H1 (cell line): ENCODE data around the gene PSPC1. TPM values are rescaled to one million over a fixed set of nuclear protein-coding genes. Genes with fewer than 3 reads are reported as not detected.
A peak's percentile ranks its signal among the peaks of the same experiment; 100 is the strongest.

Experiments used
- CTCF ChIA-PET: fragments of 300-600 bp; sonication (Branson Sonifier 250); formaldehyde crosslinking; loops from one replicate; lab custom pipeline; 2021; ENCODE audit not compliant: partially characterized antibody; lab: Charles Lee
- POLR2A ChIA-PET: fragments of 300-600 bp; sonication (Branson Sonifier 250); formaldehyde crosslinking; loops from one replicate; lab custom pipeline; 2021; ENCODE audit warnings: inconsistent platforms; ENCODE audit not compliant: partially characterized antibody; lab: Charles Lee
- DNase-seq, 2 experiments: peaks; one replicate each; pipeline versions ENCODE4 v3.0.0 to v3.0.0-alpha.2; 2010 to 2022; ENCODE audit warnings: low spot score in 2 of 2, low read depth in 1 of 2, mixed read lengths in 1 of 2
- FAIRE-seq: peaks from 2 replicates; lab custom pipeline; 2011; peaks lifted over from hg19 to GRCh38; lab: Jason Lieb, UNC
- H2AFZ ChIP-seq: 2 replicates; pipeline ENCODE4 v1.8.1; 2012; ENCODE audit warnings: low read length, inconsistent platforms
- H2AK5ac ChIP-seq: 2 replicates; pipeline ENCODE4 v1.6.1; 2013; ENCODE audit warnings: low read depth, low read length
- H2BK120ac ChIP-seq: replicated peaks from 2 replicates; pipeline ENCODE3; 2013; ENCODE audit warnings: low read depth, low read length, inconsistent platforms
- H2BK12ac ChIP-seq: 2 replicates; pipeline ENCODE4 v1.6.1; 2013; ENCODE audit warnings: low read depth, low read length
- H2BK15ac ChIP-seq: 2 replicates; pipeline ENCODE4 v1.6.1; 2013; ENCODE audit warnings: low read length
- H2BK20ac ChIP-seq: 2 replicates; pipeline ENCODE4 v1.6.1; 2013; ENCODE audit warnings: low read length
- H2BK5ac ChIP-seq: 2 replicates; pipeline ENCODE4 v1.6.1; 2013; ENCODE audit warnings: low read depth, low read length
- H3K14ac ChIP-seq: 2 replicates; pipeline ENCODE4 v1.6.1; 2013; ENCODE audit warnings: inconsistent platforms; ENCODE audit not compliant: insufficient read length
- H3K18ac ChIP-seq: 2 replicates; pipeline ENCODE4 v1.6.1; 2013; ENCODE audit warnings: low read length; ENCODE audit errors: extremely low read depth
- H3K23ac ChIP-seq: 2 replicates; pipeline ENCODE4 v1.6.1; 2013; ENCODE audit warnings: inconsistent platforms; ENCODE audit not compliant: insufficient read length
- H3K23me2 ChIP-seq: 2 replicates; pipeline ENCODE4 v1.6.1; 2013; ENCODE audit warnings: low read depth, low read length
- H3K27ac ChIP-seq: 2 replicates; pipeline ENCODE4 v1.6.1; 2011; ENCODE audit warnings: low read depth, low read length, inconsistent platforms
- H3K27me3 ChIP-seq, 4 experiments: replicated peaks in 1 of 4; 1 replicate in 1 of 4; 2 replicates in 3 of 4; pipeline versions ENCODE4 v1.6.1 to v1.8.1; 2011 to 2013; ENCODE audit warnings: low read length in 3 of 4, mild to moderate bottlenecking in 3 of 4, inconsistent platforms in 2 of 4, mixed read lengths in 2 of 4, moderate library complexity in 1 of 4; ENCODE audit not compliant: control insufficient read depth in 3 of 4, insufficient read depth in 3 of 4; ENCODE audit errors: extremely low read depth in 1 of 4
- H3K36me3 ChIP-seq, 4 experiments: 2 replicates each; pipeline versions ENCODE4 v1.6.1 to v1.8.1; 2011 to 2013; ENCODE audit warnings: mild to moderate bottlenecking in 4 of 4, low read length in 3 of 4, moderate library complexity in 2 of 4, control low read depth in 1 of 4, inconsistent platforms in 1 of 4; ENCODE audit not compliant: insufficient read depth in 4 of 4, control insufficient read depth in 2 of 4
- H3K4ac ChIP-seq: replicated peaks from 2 replicates; pipeline ENCODE3; 2013; ENCODE audit warnings: low read length, low read depth, mixed read lengths, inconsistent platforms; ENCODE audit not compliant: insufficient read length
- H3K4me1 ChIP-seq, 4 experiments: replicated peaks in 1 of 4; 1 replicate in 1 of 4; 2 replicates in 3 of 4; pipeline versions ENCODE4 v1.6.1 to v1.8.1; 2011 to 2013; ENCODE audit warnings: low read length in 3 of 4, inconsistent platforms in 2 of 4, mixed read lengths in 1 of 4; ENCODE audit not compliant: insufficient read depth in 4 of 4, control insufficient read depth in 3 of 4
- H3K4me2 ChIP-seq, 2 experiments: 2 replicates each; pipeline versions ENCODE4 v1.6.1 to v1.8.1; 2011 to 2013; ENCODE audit warnings: low read depth in 2 of 2, low read length in 2 of 2, control low read depth in 1 of 2, inconsistent platforms in 1 of 2, mild to moderate bottlenecking in 1 of 2; ENCODE audit not compliant: insufficient read depth in 1 of 2
- H3K4me3 ChIP-seq, 4 experiments: fragments of 200-600, 300-600 bp in 1 of 4; sonication (generic), shearing (Covaris generic), sonication (Bioruptor Twin) in 1 of 4; 2 replicates each; pipeline versions ENCODE4 v1.5.1 to v1.8.1; 2011 to 2016; ENCODE audit warnings: low read length in 4 of 4, low read depth in 3 of 4, control low read depth in 2 of 4, inconsistent platforms in 2 of 4, mild to moderate bottlenecking in 2 of 4, mixed read lengths in 1 of 4, moderate library complexity in 1 of 4; ENCODE audit not compliant: insufficient read depth in 2 of 4; ENCODE audit errors: extremely low read depth in 1 of 4
- H3K56ac ChIP-seq: replicated peaks from 2 replicates; pipeline ENCODE3; 2013; ENCODE audit warnings: low read depth, mild to moderate bottlenecking, mixed read lengths, low read length, inconsistent platforms; ENCODE audit not compliant: insufficient read length
- H3K79me1 ChIP-seq: 2 replicates; pipeline ENCODE4 v1.6.1; 2013; ENCODE audit warnings: low read depth, low read length, control low read depth
- H3K79me2 ChIP-seq, 2 experiments: 2 replicates each; pipeline versions ENCODE4 v1.6.1 to v1.8.1; 2012 to 2013; ENCODE audit warnings: low read length in 2 of 2, mild to moderate bottlenecking in 2 of 2, inconsistent platforms in 1 of 2; ENCODE audit not compliant: insufficient read depth in 2 of 2, control insufficient read depth in 1 of 2
- H3K9ac ChIP-seq, 4 experiments: replicated peaks in 1 of 4; 1 replicate in 1 of 4; 2 replicates in 3 of 4; pipeline versions ENCODE4 v1.6.1 to v1.8.1; 2011 to 2013; ENCODE audit warnings: low read depth in 3 of 4, low read length in 3 of 4, control low read depth in 2 of 4, mild to moderate bottlenecking in 2 of 4, moderate library complexity in 2 of 4, inconsistent platforms in 1 of 4; ENCODE audit errors: extremely low read depth in 1 of 4
- H3K9me3 ChIP-seq, 2 experiments: 2 replicates each; pipeline versions ENCODE4 v1.6.1 to v1.8.1; 2012 to 2013; ENCODE audit warnings: mild to moderate bottlenecking in 2 of 2, moderate library complexity in 2 of 2, control low read depth in 1 of 2, inconsistent platforms in 1 of 2, low read depth in 1 of 2, low read length in 1 of 2, mixed read lengths in 1 of 2; ENCODE audit not compliant: insufficient read depth in 2 of 2
- H4K20me1 ChIP-seq, 2 experiments: replicated peaks in 1 of 2; 2 replicates each; pipeline versions ENCODE3 to v1.8.1; 2011 to 2013; ENCODE audit warnings: inconsistent platforms in 2 of 2, low read length in 2 of 2, mild to moderate bottlenecking in 1 of 2; ENCODE audit not compliant: insufficient read depth in 2 of 2, control insufficient read depth in 1 of 2
- H4K5ac ChIP-seq: 2 replicates; pipeline ENCODE4 v1.6.1; 2013; ENCODE audit warnings: low read length, low read depth, mixed read lengths, inconsistent platforms; ENCODE audit not compliant: insufficient read length
- H4K8ac ChIP-seq: 2 replicates; pipeline ENCODE4 v1.8.0; 2013; ENCODE audit warnings: mild to moderate bottlenecking, moderate library complexity, low read length, inconsistent platforms; ENCODE audit not compliant: insufficient read depth; ENCODE audit errors: extremely low read depth
- H4K91ac ChIP-seq: replicated peaks from 2 replicates; pipeline ENCODE3; 2013; ENCODE audit warnings: low read length, mixed read lengths, inconsistent platforms; ENCODE audit not compliant: insufficient read length
- CBX8 ChIP-seq: fragments of 300-800, 300-1000 bp; sonication (generic); IDR thresholded peaks from 2 replicates; pipeline ENCODE4 v1.7.1; 2016; ENCODE audit warnings: low read depth, low read length, borderline replicate concordance
- CREB1 ChIP-seq: IDR thresholded peaks from 2 replicates; pipeline ENCODE4 v1.6.1; 2012; ENCODE audit warnings: inconsistent platforms
- E2F6 ChIP-seq: IDR thresholded peaks from 2 replicates; pipeline ENCODE4 v1.6.1; 2012; ENCODE audit warnings: inconsistent platforms
- NANOG ChIP-seq: IDR thresholded peaks from 2 replicates; pipeline ENCODE4 v1.6.1; 2011; ENCODE audit warnings: low read length, low read depth, mild to moderate bottlenecking, inconsistent platforms; ENCODE audit not compliant: insufficient read depth, poor library complexity, severe bottlenecking
- RAD21 ChIP-seq, 2 experiments: IDR thresholded peaks in 1 of 2; conservative IDR thresholded peaks in 1 of 2; 2 replicates each; pipeline ENCODE4 v1.6.1; 2011; ENCODE audit warnings: low read depth in 2 of 2, low read length in 2 of 2, improper control_type of control experiment in 1 of 2, inconsistent platforms in 1 of 2, mild to moderate bottlenecking in 1 of 2, moderate library complexity in 1 of 2
- YY1 ChIP-seq: IDR thresholded peaks from 2 replicates; pipeline ENCODE4 v1.6.1; 2011; ENCODE audit warnings: low read depth, mild to moderate bottlenecking, low read length
- WGBS, 2 experiments: shearing (Covaris generic) in 1 of 2; methylation state at CpG; one replicate each; pipeline versions ENCODE4 v1.1.6 to v1.1.7; 2013 to 2015; ENCODE audit warnings: low lambda C conversion rate in 2 of 2, mixed read lengths in 2 of 2, inconsistent platforms in 1 of 2, low coverage in 1 of 2, missing lambda C conversion rate in 1 of 2; ENCODE audit not compliant: insufficient replicate concordance in 2 of 2, insufficient coverage in 1 of 2, insufficient read length in 1 of 2; ENCODE audit errors: extremely low coverage in 1 of 2, missing lambda C conversion rate in 1 of 2; 5-methylcytosine and 5-hydroxymethylcytosine counted together
- polyA plus RNA-seq, 7 experiments: library from polyadenylated mRNA; depleted of rRNA in 3 of 7; stranded (reverse) in 5 of 7; unstranded in 2 of 7; fragments of >200 nt in 5 of 7; fragments of 200-250 nt in 2 of 7; gene quantifications; 1 replicate in 5 of 7; 2 replicates in 1 of 7; 4 replicates in 1 of 7; pipeline versions ENCODE4 v1.2.1 to v1.2.3, GENCODE V29; 2011 to 2013; ENCODE audit warnings: missing spikeins in 2 of 7, mixed read lengths in 2 of 7
- total RNA-seq: library from RNA; stranded (reverse); fragmentation: NEBNext Ultra II Directional; extraction: Animal tissue kit (Norgen Biotek cat#: 25700); gene quantifications from 2 replicates; pipeline ENCODE4 v1.2.1, GENCODE V29; 2021
- TF ChIP-seq, protein P1 (sequence below): IDR thresholded peaks from 2 replicates; pipeline ENCODE4 v1.6.1; 2012; ENCODE audit warnings: inconsistent platforms
- TF ChIP-seq, protein P2 (sequence below), 3 experiments: IDR thresholded peaks; 1 replicate in 2 of 3; 2 replicates in 1 of 3; pipeline versions ENCODE4 v1.5.1 to v1.6.1; 2011; ENCODE audit warnings: low read length in 3 of 3, mild to moderate bottlenecking in 3 of 3, inconsistent platforms in 2 of 3, low read depth in 1 of 3, moderate library complexity in 1 of 3; ENCODE audit not compliant: insufficient read depth in 1 of 3; ENCODE audit errors: control extremely low read depth in 1 of 3

PSPC1 gene
- total and polyA plus RNA-seq, 2 of the 8 experiments (the other 6 are each of a cell fraction or from before 2014, with no cell fraction given), result 53.4 to 97.4 TPM

DNA sequence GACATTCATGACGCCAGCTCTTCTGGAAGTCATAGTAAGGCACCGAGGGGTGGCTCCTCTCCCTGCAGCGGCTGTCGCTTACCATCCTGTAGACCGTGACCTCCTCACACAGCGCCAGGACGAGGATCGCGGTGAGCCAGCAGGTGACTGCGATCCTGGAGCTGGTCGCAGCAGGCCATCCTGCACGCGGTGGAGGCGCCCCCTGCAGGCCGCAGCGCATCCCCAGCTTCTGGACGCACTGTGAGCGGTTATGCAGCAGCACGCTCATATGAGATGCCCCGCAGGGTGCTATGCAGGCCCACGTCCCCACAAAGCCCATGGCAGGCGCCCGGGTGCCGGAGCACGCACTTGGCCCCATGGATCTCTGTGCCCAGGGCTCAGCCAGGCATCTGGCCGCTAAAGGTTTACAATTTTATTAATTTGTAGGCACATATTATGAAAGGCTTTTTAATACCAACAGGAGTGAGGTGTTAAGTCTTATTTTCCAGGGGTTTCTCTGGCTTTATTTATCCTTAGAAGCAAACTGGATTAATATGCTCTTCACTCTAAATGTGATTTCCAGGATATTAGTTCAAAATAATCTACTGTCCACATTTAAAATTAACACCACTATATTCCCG lies 35.6 kb upstream of the PSPC1 start:
- Histone ChIP-seq H4K20me1 (peaks cover 1 to 2% of the 10 kb centered on the region in 2 experiments), H2BK15ac (no peak overlapping the region), H3K9me3 (peaks cover 3 to 6% of the 10 kb centered on the region in 2 experiments; a peak in 2 of 4 replicates), H2BK5ac (no peak overlapping the region), H4K8ac (no peak overlapping the region), H3K56ac (no peak overlapping the region), H3K4me3 (no peak overlapping the region), H3K9ac (no peak overlapping the region), H4K5ac (no peak overlapping the region), H3K4ac (no peak overlapping the region), H3K23ac (no peak overlapping the region), H3K4me2 (0 out of 4 replicates have a peak overlapping the region, but pooled peaks of 1 of the 2 experiments have one; percentile 5), H3K23me2 (no peaks in the 10 kb centered on the region), H2AK5ac (no peak overlapping the region), H3K27me3 (no peaks in the 10 kb centered on the region), H3K36me3 (peaks cover 0 to 7% (median 1%) of the 10 kb centered on the region in 4 experiments; a peak in 1 of 8 replicates), H2BK20ac (no peak overlapping the region), H3K79me2 (no peaks in the 10 kb centered on the region), H3K27ac (no peak overlapping the region), H3K18ac (no peak overlapping the region), H4K91ac (no peak overlapping the region), H3K79me1 (no peaks in the 10 kb centered on the region), H3K14ac (no peak overlapping the region), H2BK12ac (no peak overlapping the region), H2AFZ (peak overlapping the region; percentile 55; the same call in 1 of the 2 replicates), H3K4me1 (peaks cover 0 to 3% (median under 1%) of the 10 kb centered on the region in 4 experiments; a peak in 1 of 7 replicates), H2BK120ac (no peak overlapping the region)
- WGBS, 2 experiments, result 29 to 100% methylated on average over 1 to 27 of the region's 27 CpGs
- no peak for FAIRE-seq
- peak; percentile 77 to 97 for DNase-seq
- CTCF ChIA-PET, result interaction anchor here (0.6 to 2.9 kb wide), 17 partner anchors 11 to 157 kb away, joined by 3 to 17 read pairs (median 4); no protein-coding TSS in a partner anchor
- POLR2A ChIA-PET, result interaction anchor here (0.6 to 2.9 kb wide), 4 partner anchors 22 to 46 kb away, joined by 3 to 7 read pairs (median 4); partner anchors contain the start of gene PSPC1
- TF ChIP-seq, protein P1, sequence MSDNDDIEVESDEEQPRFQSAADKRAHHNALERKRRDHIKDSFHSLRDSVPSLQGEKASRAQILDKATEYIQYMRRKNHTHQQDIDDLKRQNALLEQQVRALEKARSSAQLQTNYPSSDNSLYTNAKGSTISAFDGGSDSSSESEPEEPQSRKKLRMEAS, result peak; percentile 84
- TF ChIP-seq CBX8, result no peak
- TF ChIP-seq E2F6, result peak; percentile 16; the same call in 1 of the 2 replicates
- TF ChIP-seq NANOG, result peak; percentile 24
- TF ChIP-seq YY1, result peak; percentile 32; the same call in 1 of the 2 replicates
- TF ChIP-seq, protein P2, sequence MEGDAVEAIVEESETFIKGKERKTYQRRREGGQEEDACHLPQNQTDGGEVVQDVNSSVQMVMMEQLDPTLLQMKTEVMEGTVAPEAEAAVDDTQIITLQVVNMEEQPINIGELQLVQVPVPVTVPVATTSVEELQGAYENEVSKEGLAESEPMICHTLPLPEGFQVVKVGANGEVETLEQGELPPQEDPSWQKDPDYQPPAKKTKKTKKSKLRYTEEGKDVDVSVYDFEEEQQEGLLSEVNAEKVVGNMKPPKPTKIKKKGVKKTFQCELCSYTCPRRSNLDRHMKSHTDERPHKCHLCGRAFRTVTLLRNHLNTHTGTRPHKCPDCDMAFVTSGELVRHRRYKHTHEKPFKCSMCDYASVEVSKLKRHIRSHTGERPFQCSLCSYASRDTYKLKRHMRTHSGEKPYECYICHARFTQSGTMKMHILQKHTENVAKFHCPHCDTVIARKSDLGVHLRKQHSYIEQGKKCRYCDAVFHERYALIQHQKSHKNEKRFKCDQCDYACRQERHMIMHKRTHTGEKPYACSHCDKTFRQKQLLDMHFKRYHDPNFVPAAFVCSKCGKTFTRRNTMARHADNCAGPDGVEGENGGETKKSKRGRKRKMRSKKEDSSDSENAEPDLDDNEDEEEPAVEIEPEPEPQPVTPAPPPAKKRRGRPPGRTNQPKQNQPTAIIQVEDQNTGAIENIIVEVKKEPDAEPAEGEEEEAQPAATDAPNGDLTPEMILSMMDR (IDR thresholded peaks at IDR 0.05; ENCODE audit: control extremely low read depth in 1 of 3, insufficient read depth in 1 of 3, low read depth in 1 of 3, low read length in 3 of 3), result peak; percentile 89 to 100 (median 99)
- TF ChIP-seq RAD21 (IDR thresholded peaks at IDR 0.05 in 1 of 2, conservative IDR thresholded peaks at IDR 0.05 in 1 of 2; ENCODE audit: low read depth in 2 of 2, low read length in 2 of 2), result peak; percentile 92
- peak; percentile 84 for TF ChIP-seq CREB1
